ENCODE measurements around the gene CNBD2. TPM values are rescaled to one million over a fixed set of nuclear protein-coding genes. Genes with fewer than 3 reads are reported as not detected.
"Not testable (repeated sequence)": the region's sequence is repeated elsewhere in the genome, so short reads cannot be mapped to it uniquely, and the experiment has no call there.

The CNBD2 gene
- total RNA-seq, 1 donor from 2014 or later, result 3.3 TPM

DNA sequence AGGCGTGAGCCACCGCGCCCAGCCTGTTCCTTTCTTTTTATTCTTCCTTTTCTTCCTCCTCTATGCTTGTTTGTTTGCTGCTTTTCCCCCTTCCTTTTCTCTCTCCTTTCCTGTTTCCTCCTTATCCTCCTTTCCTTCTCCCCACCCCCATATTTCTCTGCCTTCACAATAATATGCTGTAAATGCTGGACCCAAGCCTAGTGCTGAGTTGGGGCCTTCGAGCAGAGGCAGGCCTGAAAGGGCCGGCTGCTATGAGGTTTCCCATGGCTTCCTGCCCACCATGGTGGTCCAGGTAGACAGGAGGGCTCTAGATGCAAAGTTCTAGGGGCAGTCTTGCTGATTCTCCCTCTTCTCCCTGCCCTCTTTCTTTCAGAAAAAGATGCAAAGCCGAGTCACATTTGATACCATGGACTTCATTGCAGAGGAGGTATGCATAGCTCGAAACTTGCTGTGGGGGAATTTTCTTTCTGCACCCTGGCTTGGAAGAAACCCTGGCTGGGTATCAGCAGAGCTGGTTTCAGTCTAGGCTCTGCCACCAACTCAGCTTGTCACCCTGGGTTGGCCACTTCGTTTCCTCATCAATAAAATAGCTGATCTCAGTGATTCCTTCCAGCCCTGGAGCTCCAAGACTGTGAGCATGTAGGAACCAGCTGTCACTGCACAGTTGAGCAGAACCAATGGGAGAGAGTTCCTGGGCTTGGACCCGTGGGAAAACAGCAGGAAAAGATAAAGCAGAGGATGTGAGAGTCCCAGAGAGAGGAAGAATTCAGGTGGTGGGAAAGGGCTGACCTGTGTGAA lies 7.4 kb downstream of the CNBD2 start:
- no peak for DNase-seq (ENCODE audit: low spot score)

DNA sequence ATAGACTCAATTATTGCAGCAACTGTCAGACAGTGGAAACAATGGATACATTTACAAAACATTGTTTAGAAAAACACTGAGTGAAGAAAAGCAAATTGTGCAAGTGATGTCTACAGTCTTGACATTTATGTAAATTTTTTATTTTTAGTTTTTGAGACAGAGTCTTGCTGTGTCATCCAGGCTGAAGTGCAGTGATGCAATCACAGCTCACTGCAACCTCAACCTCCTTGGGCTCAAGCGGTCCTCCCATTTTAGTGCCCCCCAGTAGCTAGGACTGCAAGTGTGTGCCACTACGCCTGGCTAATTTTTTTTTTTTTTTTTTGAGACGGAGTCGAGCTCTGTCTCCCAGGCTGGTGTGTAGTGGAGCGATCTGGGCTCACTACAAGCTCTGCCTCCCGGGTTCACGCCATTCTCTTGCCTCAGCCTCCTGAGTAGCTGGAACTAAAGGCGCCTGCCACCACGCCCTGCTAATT lies 9.7 kb downstream of the CNBD2 start:
- no peak for DNase-seq (ENCODE audit: low spot score)

DNA sequence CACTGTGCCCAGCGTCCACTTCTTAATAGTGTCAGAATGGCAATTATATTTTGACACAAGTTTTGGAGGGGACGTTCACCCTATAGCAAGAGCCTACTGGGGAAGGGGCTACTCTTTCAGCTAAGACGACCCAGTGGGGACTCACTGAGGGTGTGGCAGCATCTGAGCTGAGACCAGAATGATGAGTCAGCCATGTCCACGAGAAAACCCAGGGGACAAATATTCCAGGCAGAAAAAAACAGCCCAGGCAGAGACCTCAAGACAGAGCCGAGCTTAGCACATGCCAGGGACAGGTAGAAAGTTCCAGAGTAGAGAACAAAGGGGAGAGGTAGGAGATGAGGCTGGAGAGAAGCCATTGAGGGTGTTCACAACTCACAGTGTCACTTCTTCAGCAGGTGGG lies 11.2 kb downstream of the CNBD2 start:
- no peak for DNase-seq (ENCODE audit: low spot score)

DNA sequence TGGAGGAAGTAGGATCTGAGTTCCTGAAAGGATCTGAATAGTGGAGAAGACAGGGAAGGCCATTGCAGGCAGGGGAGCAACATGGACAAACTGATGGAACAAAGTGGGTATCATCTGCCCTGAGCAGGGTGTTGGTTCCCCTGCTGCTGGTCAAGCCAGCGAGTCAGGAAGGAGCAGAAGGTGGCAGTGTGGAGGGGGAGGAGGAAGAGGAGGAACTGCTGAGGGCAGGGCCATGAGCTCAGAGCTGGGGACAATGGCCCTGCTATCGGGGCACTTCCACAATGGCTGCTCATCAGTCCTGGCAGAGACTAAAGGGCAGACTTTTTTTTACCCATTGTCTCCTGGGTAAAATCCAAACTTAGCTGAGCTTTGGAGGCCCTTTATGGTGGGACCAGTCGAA lies 13.6 kb downstream of the CNBD2 start:
- no peak for DNase-seq (ENCODE audit: low spot score)

DNA sequence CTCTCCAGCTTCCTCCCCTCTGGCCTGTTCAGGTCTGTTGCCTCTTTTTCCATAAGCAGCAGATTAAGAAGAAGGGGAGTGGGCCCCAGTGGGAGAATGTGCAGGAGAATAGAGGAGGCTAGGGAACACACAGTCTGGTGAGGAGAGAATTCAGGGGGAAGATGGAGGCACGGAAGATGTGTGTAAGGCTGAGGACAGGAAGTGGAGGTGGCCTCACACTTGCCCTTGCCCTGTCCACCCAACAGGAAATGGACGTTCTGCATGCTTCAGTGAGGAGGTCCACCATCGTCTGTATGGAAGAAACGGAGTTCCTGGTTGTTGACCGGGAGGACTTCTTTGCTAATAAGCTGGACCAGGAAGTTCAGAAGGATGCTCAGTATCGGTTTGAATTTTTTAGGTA lies 16.0 kb downstream of the CNBD2 start:
- no peak for DNase-seq (ENCODE audit: low spot score)

DNA sequence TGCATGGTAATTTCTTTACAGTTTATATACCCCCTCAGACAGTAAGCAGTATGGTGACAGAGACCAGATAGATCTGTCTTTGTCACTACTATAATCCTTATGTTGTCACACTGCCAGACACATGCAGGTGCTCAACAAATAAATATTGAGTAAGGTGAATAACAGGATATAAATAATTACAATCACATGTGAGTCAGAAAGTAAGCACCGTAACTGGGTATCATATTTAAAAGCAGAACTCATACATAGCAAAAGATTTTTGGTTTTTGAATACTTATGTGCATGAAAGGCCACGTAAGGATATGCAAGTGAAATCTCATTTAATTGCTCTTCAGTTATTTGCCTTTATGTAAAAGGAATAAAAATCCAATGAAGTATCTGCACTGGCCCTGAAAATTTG lies 17.4 kb downstream of the CNBD2 start:
- no peak for DNase-seq (ENCODE audit: low spot score)

DNA sequence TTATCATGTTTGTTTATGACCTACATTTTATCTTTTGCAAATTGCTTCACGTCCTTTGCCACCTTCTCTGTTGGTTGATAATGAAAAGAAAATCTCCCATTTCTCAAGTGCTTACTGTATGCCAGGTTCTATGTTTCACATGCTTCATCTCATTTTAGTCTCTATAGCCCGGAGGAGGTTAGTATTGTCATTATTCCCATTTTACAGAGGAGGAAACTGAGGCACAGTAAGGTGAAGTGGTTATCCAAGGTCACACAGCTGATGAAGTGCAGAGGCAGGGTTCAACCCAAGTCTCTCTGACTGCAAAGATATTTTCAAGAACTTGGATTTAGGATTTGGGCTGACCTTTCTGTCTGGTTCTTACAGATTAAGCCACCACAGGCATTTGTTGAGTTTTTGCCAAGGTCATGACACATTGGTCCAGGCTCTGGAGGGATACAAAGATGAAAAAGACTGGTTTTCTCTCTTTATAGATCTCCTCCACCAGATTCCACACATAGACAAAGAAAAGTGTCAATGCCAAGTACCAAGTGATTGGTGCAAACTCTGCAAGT lies 20.6 kb downstream of the CNBD2 start:
- DNase-seq (ENCODE audit: low spot score), result no peak

DNA sequence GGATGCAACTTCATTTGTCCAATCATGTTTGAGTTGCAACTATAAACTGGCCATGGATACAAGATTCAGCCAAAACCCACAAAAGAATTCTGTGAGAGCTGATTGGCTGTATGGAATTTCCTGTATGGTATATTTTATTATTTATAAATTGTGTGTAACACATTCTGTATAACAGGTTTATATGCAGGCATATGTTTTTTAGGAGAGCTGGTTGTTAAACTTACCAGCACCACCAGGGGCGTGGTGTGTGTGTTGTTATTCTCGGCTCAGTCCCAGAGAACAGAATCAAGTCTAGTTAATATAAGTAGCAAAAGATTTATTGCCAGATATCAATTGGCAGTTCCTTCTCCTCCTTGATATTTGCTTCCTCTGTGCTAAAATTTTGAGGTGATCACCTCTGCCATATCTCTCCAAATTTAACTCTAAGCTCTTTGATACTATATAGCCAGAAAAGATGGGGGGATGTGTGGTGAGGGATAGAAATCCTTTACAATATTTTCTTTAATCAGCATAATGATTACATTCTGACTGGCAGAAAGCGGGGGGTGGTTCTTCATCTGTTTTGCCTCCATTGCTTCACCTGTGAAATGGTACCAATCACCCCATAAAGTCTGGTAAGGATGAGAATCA lies 22.9 kb downstream of the CNBD2 start:
- peak; percentile 17 for DNase-seq (ENCODE audit: low spot score)

DNA sequence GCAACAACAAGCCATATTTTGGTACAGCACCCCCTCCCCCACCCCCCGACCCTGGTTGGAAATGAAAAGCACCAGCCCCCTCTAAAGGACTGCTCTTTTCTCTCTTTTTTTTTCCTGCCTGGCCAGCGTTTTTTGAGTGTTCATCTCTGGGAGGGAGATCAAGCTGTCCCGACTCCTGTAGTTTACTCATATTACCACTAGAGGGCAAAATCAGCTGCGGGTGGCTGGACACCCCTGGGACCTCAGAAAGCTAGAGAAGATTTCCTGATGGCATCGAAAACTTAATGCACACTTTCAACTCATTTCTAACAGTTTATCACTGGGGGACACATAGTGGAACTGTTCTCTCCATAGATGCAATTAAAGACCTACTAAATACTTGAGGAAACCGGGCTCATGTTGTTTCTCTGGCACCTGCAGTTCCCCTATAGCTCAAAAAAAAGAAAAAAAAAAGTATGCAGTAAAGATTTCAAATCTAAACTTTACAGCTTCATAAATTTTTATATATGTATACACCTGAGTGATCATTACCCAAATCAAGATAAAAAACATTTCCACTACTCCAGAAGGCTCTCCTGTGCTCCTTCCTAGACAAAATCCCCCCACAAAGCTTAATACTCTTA lies 24.4 kb downstream of the CNBD2 start:
- DNase-seq (ENCODE audit: low spot score), result peak; percentile 55

DNA sequence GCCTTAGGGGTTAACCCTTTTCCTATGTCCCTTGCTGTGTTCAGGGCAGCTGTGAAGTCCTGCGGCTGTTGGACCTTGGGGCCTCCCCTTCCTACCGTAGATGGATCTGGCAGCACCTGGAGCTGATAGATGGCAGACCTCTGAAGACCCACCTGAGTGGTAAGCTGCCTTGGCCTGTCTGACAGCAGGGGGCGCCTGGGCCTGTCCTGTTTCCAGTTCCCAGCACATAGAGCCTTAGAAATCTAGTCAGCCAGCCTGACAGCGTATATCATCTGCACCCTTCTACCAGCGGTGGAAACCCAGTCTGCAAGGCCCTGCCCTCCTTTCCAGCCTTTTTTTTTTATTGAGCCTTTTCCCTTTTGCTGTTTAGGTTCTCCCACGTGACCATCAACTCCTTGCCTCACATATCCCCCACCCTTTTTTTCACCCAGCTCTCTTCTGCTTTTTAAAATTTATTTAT lies 26.6 kb downstream of the CNBD2 start:
- peak; percentile 85 for DNase-seq (ENCODE audit: low spot score)

DNA sequence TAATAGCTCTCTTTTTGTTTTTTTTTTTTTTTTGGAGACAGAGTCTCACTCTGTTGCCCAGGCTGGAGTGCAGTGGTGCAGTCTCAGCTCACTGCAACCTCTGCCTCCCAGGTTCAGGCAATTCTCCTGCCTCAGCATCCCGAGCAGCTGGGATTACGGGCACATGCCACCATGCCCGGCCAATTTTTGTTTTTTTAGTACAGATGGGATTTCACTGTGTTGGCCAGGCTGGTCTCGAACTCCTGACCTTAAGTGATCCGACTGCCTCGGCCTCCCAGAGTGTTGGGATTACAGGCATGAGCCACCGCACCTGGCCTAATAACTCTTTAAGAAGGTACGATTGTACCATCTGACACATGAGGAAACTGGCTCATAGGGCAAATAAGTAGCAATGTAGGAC lies 28.1 kb downstream of the CNBD2 start:
- not testable (repeated sequence) for DNase-seq (ENCODE audit: low spot score)

DNA sequence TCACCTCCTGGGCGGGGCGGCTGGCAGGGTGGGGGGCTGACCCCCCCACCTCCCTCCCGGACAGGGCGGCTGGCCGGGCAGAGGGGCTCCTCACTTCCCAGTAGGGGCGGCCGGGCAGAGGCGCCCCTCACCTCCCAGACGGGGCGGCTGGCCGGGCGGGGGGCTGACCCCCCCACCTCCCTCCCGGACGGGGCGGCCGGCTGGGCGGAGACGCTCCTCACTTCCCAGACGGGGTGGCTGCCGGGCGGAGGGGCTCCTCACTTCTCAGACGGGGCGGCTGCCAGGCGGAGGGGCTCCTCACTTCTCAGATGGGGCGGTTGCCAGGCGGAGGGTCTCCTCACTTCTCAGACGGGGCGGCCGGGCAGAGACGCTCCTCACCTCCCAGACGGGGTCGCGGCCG lies 32.9 kb downstream of the CNBD2 start:
- DNase-seq (ENCODE audit: low spot score), result not testable (repeated sequence)

DNA sequence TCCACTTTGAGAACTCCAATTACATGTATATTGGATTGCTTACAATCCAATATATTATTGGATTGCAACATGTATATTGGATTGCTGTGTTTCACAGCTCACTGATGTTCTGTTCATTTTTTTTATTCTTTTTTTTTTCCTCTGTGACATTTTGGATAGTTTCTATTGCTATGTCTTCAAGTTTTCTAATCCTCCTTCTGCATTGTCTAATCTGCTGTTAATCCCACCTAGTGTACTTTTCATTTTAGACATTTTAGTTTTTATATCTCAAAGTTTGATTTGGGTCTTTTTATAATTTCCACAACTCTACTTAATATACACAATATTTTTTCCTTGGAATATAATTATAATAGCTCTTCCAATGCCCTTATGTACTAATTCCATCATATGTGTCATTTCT lies 34.5 kb downstream of the CNBD2 start:
- DNase-seq (ENCODE audit: low spot score), result no peak

DNA sequence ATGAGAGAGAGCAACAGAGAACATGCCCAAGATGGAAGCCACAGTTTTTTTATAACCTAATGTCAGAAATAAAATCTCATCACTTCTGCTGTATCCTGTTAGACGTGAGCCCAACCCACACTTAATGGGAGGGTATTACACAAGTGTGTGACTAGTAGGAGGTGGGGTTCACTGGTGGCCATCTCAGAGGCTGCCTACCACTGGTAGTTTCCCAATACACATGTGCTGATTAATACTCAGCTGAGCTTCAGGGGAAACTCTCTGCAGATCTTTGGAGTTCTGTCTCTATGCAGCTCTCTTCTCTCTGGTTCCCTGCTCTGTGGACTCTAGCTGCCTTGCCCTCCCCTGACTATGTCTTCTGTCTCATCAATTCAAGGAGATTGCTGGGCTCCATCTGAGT lies 35.7 kb downstream of the CNBD2 start:
- DNase-seq (ENCODE audit: low spot score), result no peak

DNA sequence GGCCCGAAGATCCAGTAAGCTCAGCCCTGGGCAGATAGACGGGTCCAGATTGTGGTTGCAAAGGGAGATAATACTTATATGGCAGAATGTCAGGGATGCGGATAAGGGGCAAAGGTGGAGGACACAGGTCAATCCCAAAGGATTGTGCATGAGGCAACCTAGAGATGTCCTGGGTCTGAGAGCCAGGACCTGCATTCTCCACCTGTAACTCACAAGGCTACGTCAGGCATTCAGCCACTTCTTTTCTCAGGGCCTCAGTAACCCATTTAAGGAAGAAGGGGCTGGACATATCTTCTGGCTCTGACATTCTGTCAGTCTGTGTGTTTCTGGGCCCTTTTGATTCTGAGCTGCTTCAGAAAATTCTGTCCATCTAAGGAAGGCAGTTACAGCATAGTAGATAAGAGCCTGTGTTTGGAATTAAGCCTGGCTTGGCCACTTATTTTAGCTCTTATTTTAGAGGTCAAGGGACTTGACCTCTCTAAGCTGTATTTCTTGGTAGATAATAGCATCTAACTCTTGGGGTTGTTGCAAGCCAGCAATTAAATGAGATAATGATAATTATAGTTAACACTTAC lies 40.2 kb downstream of the CNBD2 start:
- no peak for DNase-seq (ENCODE audit: low spot score)

DNA sequence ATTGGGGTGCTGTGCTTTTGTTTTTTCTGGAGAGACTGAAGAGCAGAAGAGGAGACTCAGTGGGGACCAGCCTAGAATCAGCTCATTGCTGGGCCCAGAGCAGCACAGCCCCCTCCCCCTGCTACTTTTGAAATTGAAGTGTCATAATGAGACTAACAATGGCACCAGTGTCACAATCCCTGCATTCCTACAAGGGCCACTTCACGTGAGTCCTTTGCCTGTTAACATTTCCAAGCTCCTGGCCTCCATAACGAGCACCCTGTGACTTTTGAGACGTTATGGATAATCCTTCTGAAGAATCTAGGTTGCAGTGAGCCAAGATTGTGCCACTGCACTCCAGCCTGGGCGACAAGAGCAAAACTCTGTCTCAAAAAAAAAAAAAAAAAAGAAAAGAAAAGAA lies 41.7 kb downstream of the CNBD2 start:
- DNase-seq (ENCODE audit: low spot score), result no peak

DNA sequence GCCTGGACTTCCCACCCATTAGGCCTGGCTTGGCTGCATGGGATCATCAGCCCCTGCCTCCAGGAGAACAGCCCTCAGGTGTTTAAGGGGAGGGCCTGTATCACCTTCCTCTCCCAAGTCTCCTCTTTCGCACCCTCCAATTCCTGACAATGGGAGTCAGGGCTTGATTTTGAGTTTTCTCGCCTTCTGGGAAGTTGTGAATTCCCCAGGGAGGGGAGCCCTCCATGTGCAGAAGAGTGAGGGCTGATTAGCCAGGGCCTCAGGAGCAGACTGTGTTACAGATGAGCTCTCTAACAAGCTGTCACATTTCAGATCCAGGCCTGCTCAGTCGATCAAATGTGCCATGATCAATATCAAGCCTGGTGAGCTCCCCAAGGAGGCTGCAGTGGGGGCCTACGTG lies 42.4 kb downstream of the CNBD2 start:
- DNase-seq (ENCODE audit: low spot score), result no peak

DNA sequence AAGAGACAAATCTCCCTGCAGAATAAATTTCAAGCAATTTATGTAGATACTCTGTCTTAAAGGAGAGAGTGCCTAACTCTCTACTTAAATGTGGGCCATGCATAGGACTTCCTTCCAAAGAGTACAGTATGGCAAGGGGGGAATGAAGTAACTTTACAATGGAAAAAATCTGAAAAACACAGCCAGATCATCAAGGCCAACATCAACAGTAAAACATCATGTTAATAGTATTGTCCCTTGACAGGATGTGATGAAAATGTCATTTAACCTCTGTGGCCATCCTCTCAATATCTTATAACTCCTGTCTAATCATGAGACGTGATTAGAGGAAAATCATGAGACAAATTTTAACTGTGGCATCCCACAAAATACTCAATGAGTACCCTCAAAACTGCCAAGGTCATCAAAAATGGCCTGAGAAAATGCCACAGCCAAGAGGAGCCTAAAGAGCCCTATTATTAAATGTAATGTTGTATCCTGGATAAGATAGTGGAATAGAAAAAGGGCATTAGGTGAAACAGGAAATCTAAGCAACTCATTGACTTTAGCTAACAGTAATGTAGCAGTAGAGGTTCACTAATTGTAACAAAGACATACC lies 47.5 kb downstream of the CNBD2 start:
- DNase-seq (ENCODE audit: low spot score), result no peak

DNA sequence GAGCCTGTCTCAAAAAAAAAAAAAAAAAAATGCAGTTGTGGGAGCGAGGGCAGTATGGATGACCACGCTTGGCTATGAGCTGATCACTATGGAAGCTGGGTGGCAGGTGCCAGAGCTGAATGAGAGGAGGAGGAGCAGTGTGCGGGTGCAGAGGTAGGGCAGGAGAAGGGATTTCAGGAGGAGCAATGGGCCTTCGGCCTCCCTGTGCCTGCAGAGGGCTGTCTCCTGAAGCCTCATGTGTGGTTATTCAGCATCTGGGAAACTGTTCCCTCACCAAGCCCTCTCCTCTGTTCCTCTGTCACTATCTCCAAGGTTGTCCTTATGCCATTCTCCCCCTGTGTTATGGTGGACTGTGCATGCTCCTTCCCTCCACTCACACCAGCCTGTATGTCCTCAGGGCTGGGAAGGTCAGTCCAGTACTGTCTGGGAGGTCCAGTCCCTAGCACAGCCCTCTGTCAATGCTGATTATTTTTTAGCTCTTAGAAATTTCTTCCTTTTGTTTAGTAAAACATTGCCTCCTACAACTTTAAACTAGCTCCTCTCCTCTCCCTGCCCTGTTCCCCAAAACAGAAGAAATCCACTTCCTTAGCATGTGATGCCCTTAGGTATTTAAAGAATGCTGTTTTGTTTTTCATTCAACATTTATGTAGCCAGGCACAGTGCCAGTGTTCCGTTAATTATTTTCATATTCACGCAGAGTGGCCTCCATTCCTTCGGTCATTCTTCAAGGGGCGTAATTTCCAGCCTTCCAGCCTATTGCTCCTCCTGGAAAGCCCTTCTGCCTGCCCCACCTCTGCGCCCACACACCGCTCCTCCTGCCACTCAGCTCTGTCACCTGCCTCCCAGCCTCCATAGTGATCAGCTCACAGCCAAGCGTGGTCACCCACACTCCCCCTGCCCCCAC lies 48.9 kb downstream of the CNBD2 start:
- peak; percentile 77 for DNase-seq (ENCODE audit: low spot score)

DNA sequence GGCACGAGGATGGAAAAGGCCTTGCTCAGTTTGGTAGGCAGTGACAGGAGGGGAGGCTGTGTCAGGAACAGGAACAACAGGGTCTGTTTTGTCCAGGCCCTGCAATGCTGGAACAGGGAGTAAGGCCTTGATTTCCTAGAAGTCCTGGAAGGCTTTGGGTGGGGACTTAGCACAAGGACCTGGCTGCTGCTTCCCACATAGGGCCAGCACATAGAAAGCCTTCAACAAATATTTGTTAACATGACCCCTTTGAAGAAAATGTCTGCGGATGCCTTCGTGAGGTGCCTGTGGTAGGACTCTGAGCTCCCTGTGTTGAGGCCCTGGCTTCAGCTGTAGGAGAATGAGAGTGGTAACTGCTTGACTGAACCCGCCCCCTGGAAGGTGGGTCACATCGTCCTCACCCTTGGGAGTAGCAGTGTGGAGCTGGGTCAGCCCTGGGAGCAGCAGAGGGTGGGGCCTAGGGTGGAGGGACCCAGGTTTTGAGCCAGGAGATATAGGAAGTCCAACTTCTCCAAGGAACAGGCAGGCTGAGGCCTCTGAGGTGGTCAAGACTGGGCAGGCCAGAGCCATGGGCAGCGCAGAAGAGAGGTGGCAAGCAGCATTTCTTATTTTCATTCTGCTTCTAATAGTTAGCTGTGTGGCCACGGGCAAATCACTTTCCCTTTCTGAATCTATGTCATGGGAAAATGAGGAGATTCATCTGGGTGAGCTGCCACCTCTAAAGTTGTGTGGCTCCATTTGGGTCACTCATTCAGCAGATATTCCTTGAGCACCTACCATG lies 50.0 kb downstream of the CNBD2 start:
- DNase-seq (ENCODE audit: low spot score), result no peak
